Measurements from ENCODE around the gene DERA.

Gene DERA

DNA sequence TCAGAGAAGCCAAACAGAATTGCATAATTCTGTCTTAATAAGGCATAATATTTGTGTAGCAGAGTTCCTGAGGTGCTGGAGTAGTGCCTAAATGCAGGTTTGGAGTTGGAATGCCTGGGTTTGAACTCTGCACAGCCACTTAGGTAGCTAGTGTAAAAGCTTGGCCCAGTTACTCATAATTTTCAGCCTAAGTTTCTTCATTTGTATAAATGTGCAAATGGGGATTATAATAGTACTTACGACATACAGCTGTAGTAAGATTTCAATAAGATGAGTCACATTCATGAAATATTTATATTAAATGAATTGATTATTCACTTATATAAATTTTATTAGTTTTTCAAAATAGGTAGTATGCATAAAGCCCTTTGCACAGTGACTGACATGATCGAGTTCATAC is 175.8 kb downstream of the DERA start:
- no peak for DNase-seq
